Neural cell (in vitro differentiated cells): ENCODE data around the gene GSK3B.

Source experiments
- EP300 ChIP-seq: fragments of 450-650 bp; conservative IDR thresholded peaks from 2 replicates; pipeline ENCODE4 v1.6.1; 2014; ENCODE audit warnings: antibody characterized with exemption, mild to moderate bottlenecking, moderate library complexity; ENCODE audit not compliant: poor library complexity, severe bottlenecking
- EZH2 ChIP-seq: fragments of 200-600, 300-800 bp; shearing (Covaris generic), sonication (generic); IDR thresholded peaks from 2 replicates; pipeline ENCODE4 v1.6.1; 2014; ENCODE audit warnings: antibody characterized with exemption, low read length, borderline replicate concordance, mild to moderate bottlenecking; ENCODE audit not compliant: insufficient read depth, poor library complexity, severe bottlenecking
- POLR2AphosphoS5 ChIP-seq: IDR thresholded peaks from 2 replicates; pipeline ENCODE4 v1.6.1; 2012
- RAD21 ChIP-seq: fragments of 450-650 bp; conservative IDR thresholded peaks from 2 replicates; pipeline ENCODE4 v1.6.1; 2014; ENCODE audit warnings: antibody characterized with exemption, mild to moderate bottlenecking, moderate library complexity
- SMC3 ChIP-seq: fragments of 450-650 bp; conservative IDR thresholded peaks from 2 replicates; pipeline ENCODE4 v1.6.1; 2014; ENCODE audit warnings: antibody characterized with exemption, mild to moderate bottlenecking, moderate library complexity; ENCODE audit not compliant: poor library complexity
- TF ChIP-seq, protein P1 (sequence below): IDR thresholded peaks from 2 replicates; pipeline ENCODE4 v1.6.1; 2012; ENCODE audit warnings: borderline replicate concordance
- TF ChIP-seq, protein P2 (sequence below): fragments of 450-650 bp; IDR thresholded peaks from 2 replicates; pipeline ENCODE4 v1.5.1; 2014; ENCODE audit warnings: antibody characterized with exemption, mild to moderate bottlenecking, moderate library complexity; ENCODE audit not compliant: poor library complexity, severe bottlenecking

GRCh38 chr3:119998166-119998565 is 96.1 kb downstream of the GSK3B start:
- TF ChIP-seq POLR2AphosphoS5 (no peak), EZH2 (no peak), EP300 (no peak), RAD21 (no peak), SMC3 (no peak)
- TF ChIP-seq, protein P1, sequence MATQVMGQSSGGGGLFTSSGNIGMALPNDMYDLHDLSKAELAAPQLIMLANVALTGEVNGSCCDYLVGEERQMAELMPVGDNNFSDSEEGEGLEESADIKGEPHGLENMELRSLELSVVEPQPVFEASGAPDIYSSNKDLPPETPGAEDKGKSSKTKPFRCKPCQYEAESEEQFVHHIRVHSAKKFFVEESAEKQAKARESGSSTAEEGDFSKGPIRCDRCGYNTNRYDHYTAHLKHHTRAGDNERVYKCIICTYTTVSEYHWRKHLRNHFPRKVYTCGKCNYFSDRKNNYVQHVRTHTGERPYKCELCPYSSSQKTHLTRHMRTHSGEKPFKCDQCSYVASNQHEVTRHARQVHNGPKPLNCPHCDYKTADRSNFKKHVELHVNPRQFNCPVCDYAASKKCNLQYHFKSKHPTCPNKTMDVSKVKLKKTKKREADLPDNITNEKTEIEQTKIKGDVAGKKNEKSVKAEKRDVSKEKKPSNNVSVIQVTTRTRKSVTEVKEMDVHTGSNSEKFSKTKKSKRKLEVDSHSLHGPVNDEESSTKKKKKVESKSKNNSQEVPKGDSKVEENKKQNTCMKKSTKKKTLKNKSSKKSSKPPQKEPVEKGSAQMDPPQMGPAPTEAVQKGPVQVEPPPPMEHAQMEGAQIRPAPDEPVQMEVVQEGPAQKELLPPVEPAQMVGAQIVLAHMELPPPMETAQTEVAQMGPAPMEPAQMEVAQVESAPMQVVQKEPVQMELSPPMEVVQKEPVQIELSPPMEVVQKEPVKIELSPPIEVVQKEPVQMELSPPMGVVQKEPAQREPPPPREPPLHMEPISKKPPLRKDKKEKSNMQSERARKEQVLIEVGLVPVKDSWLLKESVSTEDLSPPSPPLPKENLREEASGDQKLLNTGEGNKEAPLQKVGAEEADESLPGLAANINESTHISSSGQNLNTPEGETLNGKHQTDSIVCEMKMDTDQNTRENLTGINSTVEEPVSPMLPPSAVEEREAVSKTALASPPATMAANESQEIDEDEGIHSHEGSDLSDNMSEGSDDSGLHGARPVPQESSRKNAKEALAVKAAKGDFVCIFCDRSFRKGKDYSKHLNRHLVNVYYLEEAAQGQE: no peak
- TF ChIP-seq, protein P2, sequence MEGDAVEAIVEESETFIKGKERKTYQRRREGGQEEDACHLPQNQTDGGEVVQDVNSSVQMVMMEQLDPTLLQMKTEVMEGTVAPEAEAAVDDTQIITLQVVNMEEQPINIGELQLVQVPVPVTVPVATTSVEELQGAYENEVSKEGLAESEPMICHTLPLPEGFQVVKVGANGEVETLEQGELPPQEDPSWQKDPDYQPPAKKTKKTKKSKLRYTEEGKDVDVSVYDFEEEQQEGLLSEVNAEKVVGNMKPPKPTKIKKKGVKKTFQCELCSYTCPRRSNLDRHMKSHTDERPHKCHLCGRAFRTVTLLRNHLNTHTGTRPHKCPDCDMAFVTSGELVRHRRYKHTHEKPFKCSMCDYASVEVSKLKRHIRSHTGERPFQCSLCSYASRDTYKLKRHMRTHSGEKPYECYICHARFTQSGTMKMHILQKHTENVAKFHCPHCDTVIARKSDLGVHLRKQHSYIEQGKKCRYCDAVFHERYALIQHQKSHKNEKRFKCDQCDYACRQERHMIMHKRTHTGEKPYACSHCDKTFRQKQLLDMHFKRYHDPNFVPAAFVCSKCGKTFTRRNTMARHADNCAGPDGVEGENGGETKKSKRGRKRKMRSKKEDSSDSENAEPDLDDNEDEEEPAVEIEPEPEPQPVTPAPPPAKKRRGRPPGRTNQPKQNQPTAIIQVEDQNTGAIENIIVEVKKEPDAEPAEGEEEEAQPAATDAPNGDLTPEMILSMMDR: no peak
